NCI-H146 (cell line): Measurements from ENCODE around the gene SPACA4.
A peak's percentile ranks its signal among the peaks of the same experiment; 100 is the strongest.
"Not testable (repeated sequence)": the region's sequence is repeated elsewhere in the genome, so short reads cannot be mapped to it uniquely, and the experiment has no call there.

ENCODE experiments used
- DNase-seq: peaks from one replicate; lab custom pipeline; 2025; lab: John Stamatoyannopoulos, UW

SPACA4 gene

DNA sequence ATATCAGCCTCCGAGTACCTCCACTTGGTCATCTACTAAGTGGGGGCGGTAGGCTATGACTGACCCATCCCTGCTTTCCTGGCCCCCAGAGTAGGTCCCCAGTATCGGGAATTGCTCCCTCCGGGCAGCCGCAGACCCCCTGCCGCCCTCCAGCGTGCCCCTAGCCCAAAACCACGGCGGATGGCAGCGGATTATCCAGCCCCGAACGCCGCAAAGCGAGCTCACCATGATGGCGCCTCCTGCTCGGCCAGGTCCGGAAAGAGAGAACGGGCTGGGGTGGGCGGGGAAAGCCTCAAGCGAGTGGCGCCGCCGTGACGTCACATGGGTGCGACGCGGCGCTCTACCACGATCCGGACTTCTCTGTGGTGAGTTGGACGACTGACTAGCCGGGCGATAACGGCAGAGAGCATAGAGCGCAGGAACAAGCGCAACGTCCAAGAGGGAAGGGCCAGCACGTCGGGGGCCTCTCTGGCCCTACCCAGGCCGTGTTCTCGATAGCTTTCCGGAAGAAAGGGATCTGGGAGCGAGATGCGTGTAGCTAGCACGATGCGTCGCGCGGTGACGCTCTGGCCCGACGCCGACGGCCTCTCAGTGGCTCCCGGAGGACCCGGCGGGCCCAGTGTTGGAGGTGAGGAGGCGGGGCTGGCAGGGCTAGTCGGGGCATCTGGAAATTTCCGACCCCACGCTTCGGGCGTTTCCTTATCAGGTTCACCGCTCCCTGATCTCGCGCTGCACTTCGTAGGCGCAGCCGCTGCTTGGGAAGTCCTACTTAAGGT is 12.6 kb downstream of the SPACA4 start, which contains the start of the genes RPL18 and SPHK2:
RPL18 (minus strand) TSS at position 263 of the 776 bp plus-strand sequence; CDS start at position 228, 35 bp downstream.
SPHK2 (plus strand) TSS at position 591 of the 776 bp plus-strand sequence. CDS start 1,009 bp downstream, outside the sequence.
- DNase-seq: peak; percentile 100

DNA sequence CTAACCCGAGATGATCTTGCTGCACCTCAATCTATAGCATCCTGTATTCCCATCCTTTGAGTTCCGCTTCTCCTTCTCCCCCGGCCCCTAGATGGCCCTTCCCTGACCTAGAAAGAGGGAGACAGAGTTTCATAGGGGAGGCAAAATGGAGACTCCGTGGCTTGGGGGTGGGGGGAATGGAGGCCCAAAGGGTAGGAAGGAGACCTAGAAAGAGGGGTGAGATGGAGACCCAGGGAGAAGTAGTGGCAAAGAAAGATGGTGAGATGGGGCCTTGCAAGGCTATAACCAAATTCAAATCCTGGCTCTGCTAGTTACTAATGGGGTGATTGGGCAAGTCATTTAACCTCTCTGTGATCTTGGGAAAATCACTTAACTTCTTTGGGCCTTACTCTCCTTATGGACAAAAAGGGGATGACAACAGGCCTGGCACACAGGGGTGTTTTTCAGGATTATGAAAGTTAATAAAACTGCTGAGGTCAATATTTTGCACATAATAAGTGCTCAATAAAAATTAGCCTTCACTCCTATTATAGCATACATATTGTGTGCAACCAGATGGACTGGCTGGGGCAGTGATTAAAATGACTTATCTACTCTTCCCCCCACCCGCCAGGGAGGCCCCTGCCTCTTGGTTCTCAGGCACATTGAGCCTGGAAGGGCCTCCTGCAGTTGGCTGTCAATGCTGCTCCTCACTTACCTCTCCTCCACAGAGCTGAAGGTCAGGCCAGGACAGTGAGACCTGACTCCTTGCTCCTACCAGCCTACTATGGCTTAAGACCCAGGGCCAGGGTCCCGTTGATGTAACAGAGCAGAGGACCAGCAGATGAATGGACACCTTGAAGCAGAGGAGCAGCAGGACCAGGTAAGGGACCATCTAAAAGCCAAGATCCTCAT is 13.4 kb downstream of the SPACA4 start:
- DNase-seq: no peak

DNA sequence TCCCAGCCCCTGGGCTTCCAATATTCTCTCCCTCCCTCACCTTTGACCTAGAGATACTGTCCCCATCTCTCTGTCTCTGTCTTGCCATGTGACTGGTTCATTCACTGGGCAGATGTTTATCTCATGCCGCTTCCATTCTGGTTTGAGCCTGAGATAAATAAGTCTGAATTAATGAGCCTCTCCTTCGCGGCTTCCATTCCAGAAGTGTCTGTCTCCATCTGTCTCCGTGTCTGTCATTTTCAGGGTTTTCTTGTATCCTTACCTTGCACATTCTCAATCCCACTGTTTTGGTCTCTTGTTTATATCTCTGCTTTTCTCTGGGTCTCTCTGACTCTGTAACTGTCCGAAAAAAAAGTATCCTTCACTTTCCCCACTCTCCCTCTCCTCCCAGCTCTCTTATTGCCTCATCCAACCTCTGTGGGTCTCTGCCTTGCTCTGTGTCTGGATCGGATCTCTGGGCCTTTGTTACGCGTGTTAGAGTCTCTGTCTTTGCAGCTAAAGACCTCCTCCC is 17.1 kb downstream of the SPACA4 start:
- DNase-seq: peak; percentile 42

DNA sequence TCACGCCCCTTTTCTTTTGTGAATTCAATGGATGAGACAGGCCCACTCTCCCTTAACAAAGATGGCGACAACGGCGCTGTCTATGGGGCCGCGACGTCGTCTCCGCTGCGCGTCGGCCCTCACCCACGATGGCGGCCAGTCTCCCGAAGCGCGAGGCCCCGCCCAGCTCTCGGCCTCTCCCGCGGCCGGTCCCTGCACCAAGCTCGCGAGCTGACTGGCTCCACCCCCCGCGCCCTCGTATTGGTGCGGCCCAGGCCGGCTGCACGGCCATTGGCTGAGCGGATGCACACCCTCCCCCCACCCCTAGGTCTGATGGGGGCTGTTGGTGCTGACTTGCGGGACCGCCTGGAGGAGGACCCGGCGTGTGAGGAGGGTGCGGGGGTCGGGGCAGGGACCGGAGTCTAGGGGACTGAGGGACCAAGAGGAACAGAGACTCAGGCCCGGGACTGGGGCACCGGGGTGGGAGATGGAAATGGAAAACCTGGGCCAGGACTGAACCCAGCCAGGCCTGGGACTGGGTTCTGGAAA is 17.6 kb downstream of the SPACA4 start:
- peak; percentile 99 for DNase-seq

DNA sequence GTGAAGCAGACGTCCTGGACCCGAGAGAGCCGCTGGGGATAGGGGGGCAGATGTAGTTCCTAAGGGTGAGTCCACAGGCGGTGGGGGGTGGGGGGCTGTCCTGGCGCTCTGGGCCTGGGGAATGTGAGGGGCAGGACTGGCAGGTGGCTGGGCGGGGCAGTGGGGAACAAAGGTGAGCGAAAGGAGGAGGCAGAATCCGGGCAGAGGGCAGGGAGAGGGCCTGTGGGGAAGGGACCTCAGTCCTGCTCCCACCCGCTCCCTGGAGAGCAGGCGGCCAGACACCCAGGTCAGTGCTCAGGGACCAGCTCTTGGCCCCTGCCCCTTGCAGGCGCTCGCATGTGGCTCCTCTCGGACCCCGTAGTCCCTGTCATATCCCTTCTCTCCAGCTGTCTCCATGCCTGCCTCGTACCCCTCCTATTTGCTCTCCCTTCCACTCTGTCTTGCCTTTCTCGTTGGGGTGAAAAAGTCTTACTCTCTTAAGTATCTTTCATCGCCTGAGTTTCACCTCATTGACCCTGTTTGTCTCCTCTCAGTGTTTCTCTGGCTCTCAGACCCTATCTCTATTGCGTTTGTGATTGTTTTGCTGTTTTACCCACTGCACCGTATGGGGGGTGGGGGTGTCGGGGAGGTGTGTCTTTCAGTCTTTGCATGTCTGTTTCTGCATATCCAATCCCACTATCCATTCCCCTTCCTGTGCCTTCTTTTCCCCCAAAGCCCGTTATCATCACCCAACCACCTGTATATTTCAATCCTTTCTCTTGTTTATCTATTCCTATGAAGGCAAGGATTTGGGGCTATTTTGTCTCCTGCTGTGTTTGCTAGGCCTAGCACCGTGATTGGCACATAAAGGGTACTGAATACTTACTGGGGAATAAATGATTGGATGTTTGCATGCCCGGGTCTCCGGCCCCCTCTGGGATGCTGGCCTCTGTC is 18.5 kb downstream of the SPACA4 start:
- peak; percentile 43 for DNase-seq

DNA sequence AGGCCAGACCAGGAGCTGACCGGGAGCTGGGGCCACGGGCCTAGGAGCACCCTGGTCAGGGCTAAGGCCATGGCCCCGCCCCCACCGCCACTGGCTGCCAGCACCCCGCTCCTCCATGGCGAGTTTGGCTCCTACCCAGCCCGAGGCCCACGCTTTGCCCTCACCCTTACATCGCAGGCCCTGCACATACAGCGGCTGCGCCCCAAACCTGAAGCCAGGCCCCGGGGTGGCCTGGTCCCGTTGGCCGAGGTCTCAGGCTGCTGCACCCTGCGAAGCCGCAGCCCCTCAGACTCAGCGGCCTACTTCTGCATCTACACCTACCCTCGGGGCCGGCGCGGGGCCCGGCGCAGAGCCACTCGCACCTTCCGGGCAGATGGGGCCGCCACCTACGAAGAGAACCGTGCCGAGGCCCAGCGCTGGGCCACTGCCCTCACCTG is 19.4 kb downstream of the SPACA4 start:
- DNase-seq: no peak

DNA sequence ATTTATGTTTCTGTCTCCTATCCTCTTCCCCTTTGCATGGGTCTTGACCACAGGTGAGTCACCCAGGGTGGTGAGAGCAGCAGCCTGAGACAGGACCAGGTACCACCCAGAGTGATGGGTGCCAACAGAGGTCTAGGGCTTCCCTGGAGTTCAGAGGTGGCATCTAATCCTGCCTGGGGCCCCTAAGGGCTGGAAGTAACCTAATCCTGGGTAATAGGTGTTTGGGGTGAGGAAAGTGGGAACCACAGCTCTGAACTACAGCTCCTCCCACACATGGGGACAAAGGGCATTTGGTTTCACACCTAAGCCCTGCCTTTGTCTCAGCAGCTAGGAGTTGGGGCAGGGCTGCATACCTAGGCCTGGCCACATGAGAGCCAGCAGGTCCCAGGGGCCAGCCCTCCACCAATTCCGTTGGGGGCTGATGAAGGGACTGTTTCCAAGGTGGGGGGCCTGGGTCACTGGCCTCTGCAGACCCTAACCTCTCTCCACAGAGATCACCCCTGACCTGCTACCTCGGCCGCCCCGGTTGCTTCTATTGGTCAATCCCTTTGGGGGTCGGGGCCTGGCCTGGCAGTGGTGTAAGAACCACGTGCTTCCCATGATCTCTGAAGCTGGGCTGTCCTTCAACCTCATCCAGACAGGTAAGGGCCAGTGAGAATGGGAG is 20.8 kb downstream of the SPACA4 start:
- no peak for DNase-seq

DNA sequence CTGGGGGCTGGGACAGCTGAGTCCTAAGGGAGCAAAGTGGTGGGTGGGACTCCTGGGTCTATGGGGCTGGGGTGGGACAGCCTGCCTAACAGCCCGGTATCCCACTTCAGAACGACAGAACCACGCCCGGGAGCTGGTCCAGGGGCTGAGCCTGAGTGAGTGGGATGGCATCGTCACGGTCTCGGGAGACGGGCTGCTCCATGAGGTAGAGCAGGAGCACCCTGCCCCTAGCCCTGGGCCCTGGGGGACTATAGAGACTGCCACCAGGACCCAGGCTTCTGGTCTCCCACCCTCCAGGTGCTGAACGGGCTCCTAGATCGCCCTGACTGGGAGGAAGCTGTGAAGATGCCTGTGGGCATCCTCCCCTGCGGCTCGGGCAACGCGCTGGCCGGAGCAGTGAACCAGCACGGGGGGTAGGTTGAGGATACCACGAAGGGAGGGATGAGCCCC is 21.3 kb downstream of the SPACA4 start:
- DNase-seq: no peak

DNA sequence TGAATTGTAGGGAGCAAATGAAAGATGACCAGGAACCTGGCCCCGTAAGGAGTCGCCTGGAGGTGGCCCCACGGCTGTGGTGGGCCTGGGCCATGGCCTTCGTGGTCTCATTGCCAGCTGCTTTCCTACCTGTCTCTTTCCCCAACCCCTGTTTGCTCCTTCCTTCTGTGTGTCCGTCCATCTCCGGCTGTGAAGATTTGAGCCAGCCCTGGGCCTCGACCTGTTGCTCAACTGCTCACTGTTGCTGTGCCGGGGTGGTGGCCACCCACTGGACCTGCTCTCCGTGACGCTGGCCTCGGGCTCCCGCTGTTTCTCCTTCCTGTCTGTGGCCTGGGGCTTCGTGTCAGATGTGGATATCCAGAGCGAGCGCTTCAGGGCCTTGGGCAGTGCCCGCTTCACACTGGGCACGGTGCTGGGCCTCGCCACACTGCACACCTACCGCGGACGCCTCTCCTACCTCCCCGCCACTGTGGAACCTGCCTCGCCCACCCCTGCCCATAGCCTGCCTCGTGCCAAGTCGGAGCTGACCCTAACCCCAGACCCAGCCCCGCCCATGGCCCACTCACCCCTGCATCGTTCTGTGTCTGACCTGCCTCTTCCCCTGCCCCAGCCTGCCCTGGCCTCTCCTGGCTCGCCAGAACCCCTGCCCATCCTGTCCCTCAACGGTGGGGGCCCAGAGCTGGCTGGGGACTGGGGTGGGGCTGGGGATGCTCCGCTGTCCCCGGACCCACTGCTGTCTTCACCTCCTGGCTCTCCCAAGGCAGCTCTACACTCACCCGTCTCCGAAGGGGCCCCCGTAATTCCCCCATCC is 22.1 kb downstream of the SPACA4 start:
- no peak for DNase-seq

DNA sequence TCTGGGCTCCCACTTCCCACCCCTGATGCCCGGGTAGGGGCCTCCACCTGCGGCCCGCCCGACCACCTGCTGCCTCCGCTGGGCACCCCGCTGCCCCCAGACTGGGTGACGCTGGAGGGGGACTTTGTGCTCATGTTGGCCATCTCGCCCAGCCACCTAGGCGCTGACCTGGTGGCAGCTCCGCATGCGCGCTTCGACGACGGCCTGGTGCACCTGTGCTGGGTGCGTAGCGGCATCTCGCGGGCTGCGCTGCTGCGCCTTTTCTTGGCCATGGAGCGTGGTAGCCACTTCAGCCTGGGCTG is 22.7 kb downstream of the SPACA4 start:
- no peak for DNase-seq

DNA sequence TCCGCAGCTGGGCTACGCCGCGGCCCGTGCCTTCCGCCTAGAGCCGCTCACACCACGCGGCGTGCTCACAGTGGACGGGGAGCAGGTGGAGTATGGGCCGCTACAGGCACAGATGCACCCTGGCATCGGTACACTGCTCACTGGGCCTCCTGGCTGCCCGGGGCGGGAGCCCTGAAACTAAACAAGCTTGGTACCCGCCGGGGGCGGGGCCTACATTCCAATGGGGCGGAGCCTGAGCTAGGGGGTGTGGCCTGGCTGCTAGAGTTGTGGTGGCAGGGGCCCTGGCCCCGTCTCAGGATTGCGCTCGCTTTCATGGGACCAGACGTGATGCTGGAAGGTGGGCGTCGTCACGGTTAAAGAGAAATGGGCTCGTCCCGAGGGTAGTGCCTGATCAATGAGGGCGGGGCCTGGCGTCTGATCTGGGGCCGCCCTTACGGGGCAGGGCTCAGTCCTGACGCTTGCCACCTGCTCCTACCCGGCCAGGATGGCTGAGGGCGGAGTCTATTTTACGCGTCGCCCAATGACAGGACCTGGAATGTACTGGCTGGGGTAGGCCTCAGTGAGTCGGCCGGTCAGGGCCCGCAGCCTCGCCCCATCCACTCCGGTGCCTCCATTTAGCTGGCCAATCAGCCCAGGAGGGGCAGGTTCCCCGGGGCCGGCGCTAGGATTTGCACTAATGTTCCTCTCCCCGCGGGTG is 23.2 kb downstream of the SPACA4 start:
- DNase-seq: peak; percentile 52

DNA sequence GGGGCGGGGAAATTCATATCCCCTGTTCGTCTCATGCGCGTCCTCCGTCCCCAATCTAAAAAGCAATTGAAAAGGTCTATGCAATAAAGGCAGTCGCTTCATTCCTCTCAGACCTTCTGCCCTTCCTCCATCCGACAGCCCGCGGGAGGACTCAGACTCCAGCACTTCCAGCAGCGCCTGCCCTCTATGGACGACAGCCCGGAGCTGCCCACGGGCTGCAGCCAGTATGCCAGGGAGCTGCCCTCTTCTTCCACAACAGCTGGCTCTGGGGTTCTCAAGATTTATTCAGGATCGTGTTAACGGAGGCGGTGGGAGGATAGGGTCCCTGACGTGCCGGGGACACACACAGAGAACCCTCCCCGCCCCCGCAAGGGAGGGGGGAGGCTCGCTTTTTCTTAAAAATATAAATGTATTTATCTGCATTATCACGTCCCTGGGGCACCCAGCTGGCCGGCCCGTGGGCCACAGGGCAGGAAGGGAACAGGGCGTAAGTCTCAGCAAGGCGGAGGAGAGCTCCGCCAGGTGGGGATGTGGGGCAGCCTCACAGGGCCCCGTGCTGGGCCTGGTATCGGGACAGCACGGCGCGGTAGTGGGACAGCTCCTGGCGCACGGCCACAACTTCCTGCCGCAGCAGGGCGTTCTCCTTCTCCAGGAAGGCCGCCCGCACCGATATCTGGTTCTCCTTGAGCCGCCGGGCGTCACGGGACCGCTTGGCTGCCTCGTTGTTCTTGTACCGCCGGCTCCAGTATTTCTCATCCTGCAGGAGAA is 23.9 kb downstream of the SPACA4 start:
- peak; percentile 52 for DNase-seq

DNA sequence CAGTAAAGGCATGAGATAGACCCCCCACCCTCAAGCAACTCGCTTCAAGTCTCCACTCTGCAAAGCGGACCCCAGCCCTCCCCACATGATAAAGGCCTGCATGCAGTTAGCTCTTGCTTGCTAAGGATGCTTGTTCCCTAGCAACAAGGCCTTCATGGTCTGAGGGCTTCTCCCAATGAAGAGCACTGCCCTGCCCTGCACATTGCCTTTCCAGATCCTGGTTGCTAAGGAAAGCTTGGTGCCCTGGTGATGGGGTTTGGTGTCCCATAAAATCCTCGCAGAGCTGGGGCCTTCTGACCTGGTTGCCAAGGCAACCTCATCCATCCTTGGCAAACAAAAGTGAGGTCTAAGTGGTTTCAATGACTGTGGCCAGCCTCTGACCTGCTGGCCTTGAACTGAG is 24.7 kb downstream of the SPACA4 start:
- no peak for DNase-seq

DNA sequence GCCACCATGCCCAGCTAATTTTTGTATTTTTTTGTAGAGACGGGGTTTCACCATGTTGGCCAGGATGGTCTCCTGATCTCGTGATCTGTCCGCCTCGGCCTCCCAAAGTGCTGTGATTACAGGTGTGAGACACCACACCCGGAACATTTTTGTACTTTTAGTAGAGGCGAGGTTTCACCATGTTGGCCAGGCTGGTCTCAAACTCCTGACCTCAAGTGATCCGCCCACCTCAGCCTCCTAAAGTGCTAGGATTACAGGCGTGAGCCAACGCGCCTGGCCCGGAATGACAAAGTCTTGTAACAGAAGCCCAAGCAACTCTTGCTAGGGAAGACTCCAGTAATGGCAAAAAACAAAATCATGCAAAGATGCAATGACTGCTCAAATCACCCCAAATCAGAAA is 25.7 kb downstream of the SPACA4 start:
- not testable (repeated sequence) for DNase-seq

DNA sequence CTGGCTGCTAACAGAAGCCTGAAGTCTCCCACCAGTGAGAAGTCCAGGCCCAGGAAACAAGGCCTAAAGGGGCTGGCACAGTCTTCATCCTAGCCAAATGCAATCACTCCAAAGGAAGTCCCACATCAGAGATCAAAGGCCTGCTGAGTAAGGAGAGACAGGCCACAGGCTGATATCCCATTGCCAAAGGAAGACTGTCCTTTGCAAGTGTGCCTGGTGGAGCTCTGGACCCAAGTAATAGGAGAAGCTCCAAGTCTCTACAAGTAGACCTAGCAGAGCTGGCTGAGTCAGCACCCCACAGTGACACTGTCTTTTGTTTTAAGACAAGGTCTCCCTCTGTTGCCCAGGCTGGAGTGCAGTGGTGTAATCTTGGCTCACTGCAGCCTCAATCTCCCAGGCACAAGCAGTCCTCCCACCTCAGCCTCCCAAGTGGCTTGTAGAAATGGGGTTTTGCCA is 26.2 kb downstream of the SPACA4 start:
- no peak for DNase-seq

DNA sequence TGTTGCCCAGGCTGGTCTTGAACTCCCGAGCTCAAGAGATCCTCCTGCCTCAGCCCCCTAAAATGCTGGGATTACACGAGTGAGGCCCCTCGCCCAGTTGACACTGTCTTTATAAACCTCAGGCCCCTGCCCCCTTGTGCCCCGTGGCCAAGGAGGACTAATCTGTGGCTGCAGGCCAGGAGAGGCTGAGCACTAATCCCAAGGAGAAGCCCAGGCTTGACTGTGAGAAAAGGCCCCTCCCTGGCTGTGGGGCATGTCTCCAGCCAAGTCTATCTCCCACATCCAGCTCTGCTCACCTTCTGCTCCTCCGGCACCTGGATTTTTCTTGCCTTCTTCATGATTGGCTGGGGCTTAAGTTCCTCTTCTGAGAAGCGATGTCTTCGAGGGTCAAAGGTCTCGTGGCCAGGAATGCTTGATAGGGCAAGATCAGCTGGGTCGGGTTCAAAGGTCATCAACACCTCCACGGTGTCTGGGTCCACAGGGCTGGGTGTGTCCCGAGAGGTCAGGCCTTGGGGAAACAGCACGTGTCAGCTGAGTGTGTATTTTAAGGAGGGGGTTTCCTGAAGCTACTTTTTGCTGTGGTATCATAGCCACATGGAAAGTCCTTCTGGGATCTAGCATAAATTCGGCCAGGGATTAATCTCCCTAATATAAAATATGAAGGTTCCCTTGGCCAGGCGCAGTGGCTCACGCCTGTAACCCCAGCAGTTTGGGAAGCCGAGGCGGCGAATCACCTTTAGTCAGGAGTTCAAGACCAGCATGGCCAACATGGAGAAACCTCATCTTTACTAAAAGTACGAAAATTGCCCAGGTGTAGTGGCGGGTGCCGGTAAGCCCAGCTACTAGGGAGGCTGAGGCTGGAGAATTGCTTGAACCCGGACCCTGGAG is 26.9 kb downstream of the SPACA4 start:
- no peak for DNase-seq

DNA sequence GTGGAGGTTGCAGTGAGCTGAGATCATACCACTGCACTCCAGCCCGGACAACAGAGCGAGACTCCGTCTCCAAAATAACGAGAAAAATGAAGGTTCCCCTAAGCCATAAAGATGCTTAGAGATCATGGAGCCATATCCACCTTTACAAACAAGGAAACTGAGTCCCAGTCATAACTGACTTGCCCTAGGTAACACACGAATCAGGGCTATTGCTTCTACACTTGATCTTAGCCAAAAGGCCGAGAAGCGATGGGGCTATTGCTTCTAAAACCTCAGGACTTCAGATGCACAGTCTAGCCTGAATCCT is 27.4 kb downstream of the SPACA4 start:
- DNase-seq: no peak
